ENCODE measurements around the gene SLC22A16. TPM values are rescaled to one million over a fixed set of nuclear protein-coding genes. Genes with fewer than 3 reads are reported as not detected.

Gene SLC22A16
- total and polyA plus RNA-seq, 2 of the 13 experiments (the other 11 are each of a cell fraction or from before 2014, with no cell fraction given) = 0.04 TPM; not detected in 1

DNA sequence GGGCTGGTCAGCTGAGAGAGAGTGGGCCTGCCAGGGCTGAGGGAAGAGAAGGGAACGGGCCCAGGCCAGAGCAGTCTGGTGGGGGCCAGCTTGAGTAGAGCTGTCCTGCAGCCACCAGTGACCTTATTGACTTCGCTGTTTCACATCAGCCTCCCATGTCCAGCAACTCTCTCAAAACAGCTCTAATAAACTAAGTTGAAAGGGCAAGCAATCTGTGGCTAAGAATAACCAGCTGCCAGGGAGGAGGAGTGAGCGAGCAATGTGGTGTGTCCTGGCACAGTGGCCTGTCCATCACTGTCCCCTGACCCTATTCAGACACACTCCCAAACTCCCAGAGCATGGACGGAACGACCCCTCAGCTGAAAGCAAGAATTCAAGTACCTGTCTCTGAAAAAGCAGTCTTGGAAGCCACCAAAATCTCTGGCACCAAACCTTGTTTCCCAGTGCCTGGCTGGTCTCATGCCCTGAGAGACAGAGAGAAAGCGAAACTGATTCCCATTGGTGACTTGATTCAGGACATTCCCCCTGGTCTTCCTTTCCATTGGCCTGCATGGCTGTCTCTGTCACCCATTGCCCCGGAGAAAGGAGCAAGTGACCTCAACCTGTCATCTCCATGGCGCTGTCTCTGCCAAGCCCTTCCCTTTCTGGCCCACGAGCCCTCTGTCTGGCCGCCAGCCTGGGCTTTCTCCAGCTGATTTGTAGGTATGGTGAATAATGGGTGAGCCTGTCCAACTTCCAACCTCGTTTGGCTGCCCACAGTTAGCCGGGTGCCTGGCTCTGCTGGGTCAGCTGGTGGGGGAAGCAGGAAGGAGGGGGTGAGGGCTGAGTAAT is 61.1 kb downstream of the SLC22A16 start, which contains the start of gene DDO (continued):
- peak; percentile 37; the same call in 1 of the 2 replicates for TF ChIP-seq ZMYM4 (CRISPR knock-in tag; IDR thresholded peaks at IDR 0.05)
- TF ChIP-seq ZNF839 (CRISPR knock-in tag; IDR thresholded peaks at IDR 0.05; ENCODE audit: borderline replicate concordance) = no peak
- no peak for TF ChIP-seq ZNF563 (CRISPR knock-in tag; IDR thresholded peaks at IDR 0.05)
- TF ChIP-seq MZF1 (CRISPR knock-in tag; IDR thresholded peaks at IDR 0.05; ENCODE audit: borderline replicate concordance) = no peak
- TF ChIP-seq CHCHD3 (CRISPR knock-in tag; IDR thresholded peaks at IDR 0.05) = no peak
- 0 out of 2 replicates have a peak, but pooled peaks have one; percentile 22 for TF ChIP-seq ZFP36L1 (CRISPR knock-in tag; IDR thresholded peaks at IDR 0.05)
- TF ChIP-seq ZNF816 (CRISPR knock-in tag; IDR thresholded peaks at IDR 0.05; ENCODE audit: borderline replicate concordance) = no peak
- peak; percentile 48; the same call in 1 of the 2 replicates for TF ChIP-seq TGIF2 (CRISPR knock-in tag; IDR thresholded peaks at IDR 0.05)
- TF ChIP-seq, protein P1, sequence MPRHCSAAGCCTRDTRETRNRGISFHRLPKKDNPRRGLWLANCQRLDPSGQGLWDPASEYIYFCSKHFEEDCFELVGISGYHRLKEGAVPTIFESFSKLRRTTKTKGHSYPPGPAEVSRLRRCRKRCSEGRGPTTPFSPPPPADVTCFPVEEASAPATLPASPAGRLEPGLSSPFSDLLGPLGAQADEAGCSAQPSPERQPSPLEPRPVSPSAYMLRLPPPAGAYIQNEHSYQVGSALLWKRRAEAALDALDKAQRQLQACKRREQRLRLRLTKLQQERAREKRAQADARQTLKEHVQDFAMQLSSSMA (CRISPR knock-in tag; IDR thresholded peaks at IDR 0.05) = 0 out of 2 replicates have a peak, but pooled peaks have one; percentile 27
- no peak for TF ChIP-seq MTF1 (CRISPR knock-in tag; IDR thresholded peaks at IDR 0.05)
- peak; percentile 16; the same call in 1 of the 2 replicates for TF ChIP-seq RFXAP (CRISPR knock-in tag; IDR thresholded peaks at IDR 0.05; ENCODE audit: borderline replicate concordance)
- TF ChIP-seq ZFY (CRISPR knock-in tag; IDR thresholded peaks at IDR 0.05) = 0 out of 2 replicates have a peak, but pooled peaks have one; percentile 22
- no peak for TF ChIP-seq STAG1 (CRISPR knock-in tag; IDR thresholded peaks at IDR 0.05)
- TF ChIP-seq, protein P2, sequence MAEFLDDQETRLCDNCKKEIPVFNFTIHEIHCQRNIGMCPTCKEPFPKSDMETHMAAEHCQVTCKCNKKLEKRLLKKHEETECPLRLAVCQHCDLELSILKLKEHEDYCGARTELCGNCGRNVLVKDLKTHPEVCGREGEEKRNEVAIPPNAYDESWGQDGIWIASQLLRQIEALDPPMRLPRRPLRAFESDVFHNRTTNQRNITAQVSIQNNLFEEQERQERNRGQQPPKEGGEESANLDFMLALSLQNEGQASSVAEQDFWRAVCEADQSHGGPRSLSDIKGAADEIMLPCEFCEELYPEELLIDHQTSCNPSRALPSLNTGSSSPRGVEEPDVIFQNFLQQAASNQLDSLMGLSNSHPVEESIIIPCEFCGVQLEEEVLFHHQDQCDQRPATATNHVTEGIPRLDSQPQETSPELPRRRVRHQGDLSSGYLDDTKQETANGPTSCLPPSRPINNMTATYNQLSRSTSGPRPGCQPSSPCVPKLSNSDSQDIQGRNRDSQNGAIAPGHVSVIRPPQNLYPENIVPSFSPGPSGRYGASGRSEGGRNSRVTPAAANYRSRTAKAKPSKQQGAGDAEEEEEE (CRISPR knock-in tag; IDR thresholded peaks at IDR 0.05; ENCODE audit: borderline replicate concordance) = no peak
- TF ChIP-seq FOXK1 (CRISPR knock-in tag; IDR thresholded peaks at IDR 0.05; ENCODE audit: borderline replicate concordance, low read depth) = no peak
- TF ChIP-seq ZNF10 (CRISPR knock-in tag; IDR thresholded peaks at IDR 0.05; ENCODE audit: borderline replicate concordance, low read depth) = no peak
- TF ChIP-seq HIVEP1 (CRISPR knock-in tag; IDR thresholded peaks at IDR 0.05) = 0 out of 2 replicates have a peak, but pooled peaks have one; percentile 19
- no peak; the same call in 1 of the 2 replicates for TF ChIP-seq MIER3 (CRISPR knock-in tag; IDR thresholded peaks at IDR 0.05; ENCODE audit: borderline replicate concordance)
- TF ChIP-seq, protein P3, sequence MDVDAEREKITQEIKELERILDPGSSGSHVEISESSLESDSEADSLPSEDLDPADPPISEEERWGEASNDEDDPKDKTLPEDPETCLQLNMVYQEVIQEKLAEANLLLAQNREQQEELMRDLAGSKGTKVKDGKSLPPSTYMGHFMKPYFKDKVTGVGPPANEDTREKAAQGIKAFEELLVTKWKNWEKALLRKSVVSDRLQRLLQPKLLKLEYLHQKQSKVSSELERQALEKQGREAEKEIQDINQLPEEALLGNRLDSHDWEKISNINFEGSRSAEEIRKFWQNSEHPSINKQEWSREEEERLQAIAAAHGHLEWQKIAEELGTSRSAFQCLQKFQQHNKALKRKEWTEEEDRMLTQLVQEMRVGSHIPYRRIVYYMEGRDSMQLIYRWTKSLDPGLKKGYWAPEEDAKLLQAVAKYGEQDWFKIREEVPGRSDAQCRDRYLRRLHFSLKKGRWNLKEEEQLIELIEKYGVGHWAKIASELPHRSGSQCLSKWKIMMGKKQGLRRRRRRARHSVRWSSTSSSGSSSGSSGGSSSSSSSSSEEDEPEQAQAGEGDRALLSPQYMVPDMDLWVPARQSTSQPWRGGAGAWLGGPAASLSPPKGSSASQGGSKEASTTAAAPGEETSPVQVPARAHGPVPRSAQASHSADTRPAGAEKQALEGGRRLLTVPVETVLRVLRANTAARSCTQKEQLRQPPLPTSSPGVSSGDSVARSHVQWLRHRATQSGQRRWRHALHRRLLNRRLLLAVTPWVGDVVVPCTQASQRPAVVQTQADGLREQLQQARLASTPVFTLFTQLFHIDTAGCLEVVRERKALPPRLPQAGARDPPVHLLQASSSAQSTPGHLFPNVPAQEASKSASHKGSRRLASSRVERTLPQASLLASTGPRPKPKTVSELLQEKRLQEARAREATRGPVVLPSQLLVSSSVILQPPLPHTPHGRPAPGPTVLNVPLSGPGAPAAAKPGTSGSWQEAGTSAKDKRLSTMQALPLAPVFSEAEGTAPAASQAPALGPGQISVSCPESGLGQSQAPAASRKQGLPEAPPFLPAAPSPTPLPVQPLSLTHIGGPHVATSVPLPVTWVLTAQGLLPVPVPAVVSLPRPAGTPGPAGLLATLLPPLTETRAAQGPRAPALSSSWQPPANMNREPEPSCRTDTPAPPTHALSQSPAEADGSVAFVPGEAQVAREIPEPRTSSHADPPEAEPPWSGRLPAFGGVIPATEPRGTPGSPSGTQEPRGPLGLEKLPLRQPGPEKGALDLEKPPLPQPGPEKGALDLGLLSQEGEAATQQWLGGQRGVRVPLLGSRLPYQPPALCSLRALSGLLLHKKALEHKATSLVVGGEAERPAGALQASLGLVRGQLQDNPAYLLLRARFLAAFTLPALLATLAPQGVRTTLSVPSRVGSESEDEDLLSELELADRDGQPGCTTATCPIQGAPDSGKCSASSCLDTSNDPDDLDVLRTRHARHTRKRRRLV (CRISPR knock-in tag; IDR thresholded peaks at IDR 0.05) = 0 out of 2 replicates have a peak, but pooled peaks have one; percentile 28
- no peak for TF ChIP-seq SETDB1 (CRISPR knock-in tag; IDR thresholded peaks at IDR 0.05; ENCODE audit: borderline replicate concordance)
- TF ChIP-seq XRCC5 (optimal IDR thresholded peaks at IDR 0.05; ENCODE audit: low read length) = peak; percentile 65
- peak; percentile 66 for TF ChIP-seq SP2 (CRISPR knock-in tag; IDR thresholded peaks at IDR 0.05)
- no peak for TF ChIP-seq ZBTB42 (CRISPR knock-in tag; IDR thresholded peaks at IDR 0.05)

All from HepG2 (cell line).